SK-N-SH (cell line): ENCODE results near the gene ICE1.

Experiments
- CHD2 ChIP-seq: fragments of 150-350 bp; IDR thresholded peaks from 2 replicates; pipeline ENCODE4 v1.6.1; 2018; ENCODE audit warnings: low read length; ENCODE audit not compliant: partially characterized antibody
- EP300 ChIP-seq, 2 experiments: IDR thresholded peaks; 2 replicates each; pipeline versions ENCODE4 v1.4.0 to v1.6.1; 2012; ENCODE audit warnings: borderline replicate concordance in 1 of 2, low read depth in 1 of 2, low read length in 1 of 2
- FOSL2 ChIP-seq: IDR thresholded peaks from 2 replicates; pipeline ENCODE4 v1.4.0; 2012; ENCODE audit warnings: low read depth, mild to moderate bottlenecking, moderate library complexity, borderline replicate concordance
- FOXM1 ChIP-seq: IDR thresholded peaks from 2 replicates; pipeline ENCODE4 v1.4.0; 2012; ENCODE audit warnings: low read depth, mild to moderate bottlenecking
- NFIC ChIP-seq: IDR thresholded peaks from 2 replicates; pipeline ENCODE4 v1.4.0; 2012; ENCODE audit warnings: borderline replicate concordance
- NRF1 ChIP-seq: IDR thresholded peaks from 2 replicates; pipeline ENCODE4 v1.6.1; 2012; ENCODE audit warnings: low read depth, mild to moderate bottlenecking, low read length
- POLR2AphosphoS5 ChIP-seq: IDR thresholded peaks from 2 replicates; pipeline ENCODE4 v1.6.1; 2012; ENCODE audit warnings: low read depth, low read length
- TF ChIP-seq, protein P1 (sequence below): fragments of 150-350 bp; IDR thresholded peaks from 2 replicates; pipeline ENCODE4 v1.6.1; 2016; ENCODE audit warnings: mild to moderate bottlenecking, low read depth, low read length
- TF ChIP-seq, protein P2 (sequence below): fragments of 200-600 bp; sonication (generic); IDR thresholded peaks from 2 replicates; pipeline ENCODE4 v1.6.1; 2017; ENCODE audit warnings: antibody characterized with exemption, mild to moderate bottlenecking, moderate library complexity

DNA sequence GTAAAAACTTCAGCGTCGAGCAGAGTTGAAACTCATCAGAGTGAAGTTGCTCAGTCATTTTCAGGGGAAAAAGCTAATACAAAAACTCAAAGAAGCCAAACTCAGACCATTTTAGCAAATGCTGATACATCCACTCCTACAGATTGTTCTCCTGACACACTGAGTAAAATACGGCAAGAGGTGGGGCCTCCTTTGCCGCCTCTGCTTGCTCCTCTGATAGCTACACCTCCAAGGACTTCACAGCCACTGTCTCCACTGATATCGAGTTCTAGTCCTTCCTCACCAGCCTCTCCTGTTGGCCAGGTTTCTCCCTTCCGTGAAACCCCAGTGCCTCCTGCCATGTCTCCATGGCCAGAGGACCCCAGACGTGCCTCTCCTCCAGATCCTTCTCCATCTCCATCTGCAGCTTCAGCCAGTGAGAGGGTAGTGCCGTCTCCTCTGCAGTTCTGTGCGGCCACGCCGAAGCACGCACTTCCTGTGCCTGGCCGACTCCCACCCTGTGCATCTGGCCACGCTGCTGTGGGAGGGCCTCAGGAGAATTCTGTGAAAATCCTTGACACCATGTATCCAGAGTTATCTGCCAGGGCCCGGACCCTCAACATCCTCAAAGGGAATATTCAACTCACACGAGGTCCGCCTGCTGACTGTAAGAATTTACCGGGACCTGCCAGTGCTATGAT, 41.7 kb downstream of the ICE1 start:
- TF ChIP-seq, protein P1, sequence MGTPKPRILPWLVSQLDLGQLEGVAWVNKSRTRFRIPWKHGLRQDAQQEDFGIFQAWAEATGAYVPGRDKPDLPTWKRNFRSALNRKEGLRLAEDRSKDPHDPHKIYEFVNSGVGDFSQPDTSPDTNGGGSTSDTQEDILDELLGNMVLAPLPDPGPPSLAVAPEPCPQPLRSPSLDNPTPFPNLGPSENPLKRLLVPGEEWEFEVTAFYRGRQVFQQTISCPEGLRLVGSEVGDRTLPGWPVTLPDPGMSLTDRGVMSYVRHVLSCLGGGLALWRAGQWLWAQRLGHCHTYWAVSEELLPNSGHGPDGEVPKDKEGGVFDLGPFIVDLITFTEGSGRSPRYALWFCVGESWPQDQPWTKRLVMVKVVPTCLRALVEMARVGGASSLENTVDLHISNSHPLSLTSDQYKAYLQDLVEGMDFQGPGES = no peak
- TF ChIP-seq, protein P2, sequence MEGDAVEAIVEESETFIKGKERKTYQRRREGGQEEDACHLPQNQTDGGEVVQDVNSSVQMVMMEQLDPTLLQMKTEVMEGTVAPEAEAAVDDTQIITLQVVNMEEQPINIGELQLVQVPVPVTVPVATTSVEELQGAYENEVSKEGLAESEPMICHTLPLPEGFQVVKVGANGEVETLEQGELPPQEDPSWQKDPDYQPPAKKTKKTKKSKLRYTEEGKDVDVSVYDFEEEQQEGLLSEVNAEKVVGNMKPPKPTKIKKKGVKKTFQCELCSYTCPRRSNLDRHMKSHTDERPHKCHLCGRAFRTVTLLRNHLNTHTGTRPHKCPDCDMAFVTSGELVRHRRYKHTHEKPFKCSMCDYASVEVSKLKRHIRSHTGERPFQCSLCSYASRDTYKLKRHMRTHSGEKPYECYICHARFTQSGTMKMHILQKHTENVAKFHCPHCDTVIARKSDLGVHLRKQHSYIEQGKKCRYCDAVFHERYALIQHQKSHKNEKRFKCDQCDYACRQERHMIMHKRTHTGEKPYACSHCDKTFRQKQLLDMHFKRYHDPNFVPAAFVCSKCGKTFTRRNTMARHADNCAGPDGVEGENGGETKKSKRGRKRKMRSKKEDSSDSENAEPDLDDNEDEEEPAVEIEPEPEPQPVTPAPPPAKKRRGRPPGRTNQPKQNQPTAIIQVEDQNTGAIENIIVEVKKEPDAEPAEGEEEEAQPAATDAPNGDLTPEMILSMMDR = no peak
- TF ChIP-seq CHD2 (no peak), NFIC (no peak), NRF1 (no peak), EP300 (IDR thresholded peaks at IDR 0.05; ENCODE audit: borderline replicate concordance in 1 of 2, low read depth in 1 of 2, low read length in 1 of 2) (no peak), POLR2AphosphoS5 (no peak), FOXM1 (no peak), FOSL2 (no peak)
